ENCODE measurements around the gene DPP3. TPM values are rescaled to one million over a fixed set of nuclear protein-coding genes. Genes with fewer than 3 reads are reported as not detected.

DPP3 gene
- total RNA-seq, 4 donors from 2014 or later: 12.2 to 23.0 (median 22.2) TPM

- H3K36me3 ChIP-seq: no peaks in the 10 kb centered on the region
- H3K4me3 ChIP-seq: no peak overlapping the region
- H3K9me3 ChIP-seq: no peaks in the 10 kb centered on the region
- no peak for DNase-seq (ENCODE audit: low spot score in 2 of 2)
- TF ChIP-seq POLR2AphosphoS5 (IDR thresholded peaks at IDR 0.05) (no peak), POLR2A (IDR thresholded peaks at IDR 0.05) (no peak), CTCF (IDR thresholded peaks at IDR 0.05) (no peak), EP300 (IDR thresholded peaks at IDR 0.05) (no peak)
- peaks cover 23% of the 10 kb centered on the region for H3K4me1 ChIP-seq
- WGBS: 52% methylated on average over 16 of the region's 16 CpGs
- H3K27ac ChIP-seq: no peak overlapping the region
- no peaks in the 10 kb centered on the region for H3K27me3 ChIP-seq
Measured at GRCh38 chr11:66548774-66549630, 68.8 kb downstream of the DPP3 start.

GRCh38 chr11:66549696-66550095 lies 69.5 kb downstream of the DPP3 start:
- no peak overlapping the region for H3K27ac ChIP-seq
- TF ChIP-seq POLR2AphosphoS5 (IDR thresholded peaks at IDR 0.05): no peak
- no peak for TF ChIP-seq EP300 (IDR thresholded peaks at IDR 0.05)
- TF ChIP-seq POLR2A (IDR thresholded peaks at IDR 0.05): no peak
- no peak for TF ChIP-seq CTCF (IDR thresholded peaks at IDR 0.05)
- no peaks in the 10 kb centered on the region for H3K27me3 ChIP-seq
- no peak overlapping the region for H3K4me3 ChIP-seq
- H3K36me3 ChIP-seq: no peaks in the 10 kb centered on the region
- DNase-seq (ENCODE audit: low spot score in 2 of 2): no peak
- no peaks in the 10 kb centered on the region for H3K9me3 ChIP-seq
- peaks cover 16% of the 10 kb centered on the region for H3K4me1 ChIP-seq
- 88% methylated on average over 3 of the region's 3 CpGs for WGBS

- Histone ChIP-seq H3K27ac (no peak overlapping the region), H3K4me1 (peaks cover 7% of the 10 kb centered on the region), H3K36me3 (no peaks in the 10 kb centered on the region), H3K27me3 (no peaks in the 10 kb centered on the region), H3K4me3 (no peak overlapping the region), H3K9me3 (no peaks in the 10 kb centered on the region)
- DNase-seq (ENCODE audit: low spot score in 2 of 2): no peak
- TF ChIP-seq POLR2AphosphoS5 (IDR thresholded peaks at IDR 0.05): no peak
- no peak for TF ChIP-seq EP300 (IDR thresholded peaks at IDR 0.05)
- TF ChIP-seq POLR2A (IDR thresholded peaks at IDR 0.05): no peak
- TF ChIP-seq CTCF (IDR thresholded peaks at IDR 0.05): no peak
- 88% methylated on average over 4 of the region's 4 CpGs for WGBS
Measured at GRCh38 chr11:66550887-66551286, 70.7 kb downstream of the DPP3 start.

GRCh38 chr11:66554602-66555001 lies 74.4 kb downstream of the DPP3 start:
- Histone ChIP-seq H3K4me1 (peaks cover 9% of the 10 kb centered on the region), H3K36me3 (no peaks in the 10 kb centered on the region), H3K27me3 (peaks cover 9% of the 10 kb centered on the region), H3K9me3 (no peaks in the 10 kb centered on the region), H3K4me3 (no peak overlapping the region), H3K27ac (no peak overlapping the region)
- no peak for DNase-seq (ENCODE audit: low spot score in 2 of 2)
- 91% methylated on average over 4 of the region's 5 CpGs for WGBS
- TF ChIP-seq CTCF (IDR thresholded peaks at IDR 0.05): no peak
- TF ChIP-seq POLR2AphosphoS5 (IDR thresholded peaks at IDR 0.05): no peak
- TF ChIP-seq EP300 (IDR thresholded peaks at IDR 0.05): no peak
- TF ChIP-seq POLR2A (IDR thresholded peaks at IDR 0.05): no peak

- Histone ChIP-seq H3K9me3 (no peaks in the 10 kb centered on the region), H3K36me3 (no peaks in the 10 kb centered on the region), H3K4me1 (peaks cover 10% of the 10 kb centered on the region), H3K4me3 (no peak overlapping the region), H3K27me3 (peaks cover 9% of the 10 kb centered on the region), H3K27ac (no peak overlapping the region)
- TF ChIP-seq EP300 (IDR thresholded peaks at IDR 0.05) (no peak), POLR2AphosphoS5 (IDR thresholded peaks at IDR 0.05) (no peak), CTCF (IDR thresholded peaks at IDR 0.05) (no peak), POLR2A (IDR thresholded peaks at IDR 0.05) (no peak)
- 86% methylated on average over 3 of the region's 3 CpGs for WGBS
- no peak for DNase-seq (ENCODE audit: low spot score in 2 of 2)
Measured at GRCh38 chr11:66555416-66555815, 75.2 kb downstream of the DPP3 start.

Measured in suprapubic skin (tissue), 4 donors.